ENCODE results near the gene HOXD12. TPM values are rescaled to one million over a fixed set of nuclear protein-coding genes. Genes with fewer than 3 reads are reported as not detected.

Gene HOXD12
- total RNA-seq, 2 experiments from 2014 or later = not detected

DNA sequence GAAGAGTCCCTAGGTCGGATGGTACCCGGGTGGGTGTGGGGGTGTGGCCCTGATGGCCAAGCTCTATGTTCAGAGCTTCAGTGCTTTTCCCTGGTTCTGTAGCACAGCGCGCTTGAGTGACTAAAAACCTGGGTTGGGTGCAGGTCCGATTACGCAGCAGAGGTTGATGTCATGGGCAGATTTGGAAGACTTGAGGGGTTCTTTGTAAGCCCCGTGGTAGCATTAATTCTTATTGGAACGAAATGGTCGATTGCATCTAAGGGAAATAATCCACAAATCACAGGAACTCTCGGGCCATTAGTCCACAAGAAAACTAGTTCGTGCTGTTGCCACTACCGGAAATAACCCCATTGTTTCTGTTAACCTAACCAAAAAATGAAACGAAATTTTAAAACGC, 38.9 kb downstream of the HOXD12 start:
- H3K36me3 Mint-ChIP-seq (ENCODE audit: low read depth) = peaks cover 5% of the 10 kb centered on the region
- peaks cover 73% of the 10 kb centered on the region for H3K27me3 Mint-ChIP-seq
- H3K4me1 Mint-ChIP-seq (ENCODE audit: low read depth) = peaks cover 27% of the 10 kb centered on the region
- TF ChIP-seq, protein P1, sequence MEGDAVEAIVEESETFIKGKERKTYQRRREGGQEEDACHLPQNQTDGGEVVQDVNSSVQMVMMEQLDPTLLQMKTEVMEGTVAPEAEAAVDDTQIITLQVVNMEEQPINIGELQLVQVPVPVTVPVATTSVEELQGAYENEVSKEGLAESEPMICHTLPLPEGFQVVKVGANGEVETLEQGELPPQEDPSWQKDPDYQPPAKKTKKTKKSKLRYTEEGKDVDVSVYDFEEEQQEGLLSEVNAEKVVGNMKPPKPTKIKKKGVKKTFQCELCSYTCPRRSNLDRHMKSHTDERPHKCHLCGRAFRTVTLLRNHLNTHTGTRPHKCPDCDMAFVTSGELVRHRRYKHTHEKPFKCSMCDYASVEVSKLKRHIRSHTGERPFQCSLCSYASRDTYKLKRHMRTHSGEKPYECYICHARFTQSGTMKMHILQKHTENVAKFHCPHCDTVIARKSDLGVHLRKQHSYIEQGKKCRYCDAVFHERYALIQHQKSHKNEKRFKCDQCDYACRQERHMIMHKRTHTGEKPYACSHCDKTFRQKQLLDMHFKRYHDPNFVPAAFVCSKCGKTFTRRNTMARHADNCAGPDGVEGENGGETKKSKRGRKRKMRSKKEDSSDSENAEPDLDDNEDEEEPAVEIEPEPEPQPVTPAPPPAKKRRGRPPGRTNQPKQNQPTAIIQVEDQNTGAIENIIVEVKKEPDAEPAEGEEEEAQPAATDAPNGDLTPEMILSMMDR (IDR thresholded peaks at IDR 0.05) = no peak
- no peak overlapping the region for H3K4me3 Mint-ChIP-seq
- ChIA-PET POLR2A (no interaction called here), CTCF (interaction anchor here (0.9 to 8.4 kb wide), 12 partner anchors 11 to 1000 kb away, joined by 3 to 117 read pairs (median 6); partner anchors contain the start of gene HOXD8)
- intact Hi-C loops (cut with micrococcal nuclease) = no loop called here
- no peaks in the 10 kb centered on the region for H3K9me3 Mint-ChIP-seq
- DNase-seq (no peak), ATAC-seq (no peak)
- no peak overlapping the region for H3K27ac Mint-ChIP-seq

DNA sequence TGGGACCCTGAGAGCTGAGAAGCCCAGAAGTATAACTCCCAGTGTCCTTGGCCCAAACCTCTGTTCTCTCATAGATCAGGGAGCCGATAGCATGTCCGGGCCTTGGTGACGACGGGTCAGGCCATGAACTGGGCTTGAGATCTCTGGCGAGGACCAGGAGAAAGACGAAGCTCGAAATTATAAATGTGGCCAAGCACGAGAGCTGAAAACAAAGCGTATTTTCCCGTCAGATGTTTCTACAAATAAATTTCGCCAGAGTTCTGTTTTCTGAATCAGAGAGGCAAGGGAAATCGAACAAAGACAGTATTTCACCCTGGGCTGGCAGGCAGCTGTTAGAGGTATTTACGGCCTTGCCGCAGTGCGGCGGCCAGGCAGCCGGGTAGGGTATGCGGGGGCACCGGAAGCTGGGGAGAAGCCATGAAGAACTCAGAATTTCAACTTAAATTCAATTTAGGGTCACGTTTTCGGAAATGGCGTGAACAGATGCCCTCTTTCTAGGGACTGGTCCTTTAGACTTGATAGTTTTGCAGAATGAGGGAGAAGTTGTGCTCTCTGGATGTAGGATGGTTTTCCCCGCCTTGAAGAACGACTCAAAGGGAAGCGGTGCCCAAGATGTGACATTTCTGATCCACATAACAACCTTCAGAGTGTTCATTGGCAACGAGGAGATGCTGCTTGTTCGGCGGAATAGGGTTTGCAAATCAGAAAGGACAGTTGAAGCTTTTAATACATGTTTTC, 39.5 kb downstream of the HOXD12 start:
- Mint-ChIP-seq H3K27ac (no peak overlapping the region), H3K4me1 (ENCODE audit: low read depth) (peaks cover 27% of the 10 kb centered on the region), H3K4me3 (no peak overlapping the region), H3K27me3 (peaks cover 70% of the 10 kb centered on the region), H3K36me3 (ENCODE audit: low read depth) (peaks cover 5% of the 10 kb centered on the region), H3K9me3 (no peaks in the 10 kb centered on the region)
- no peak for DNase-seq
- ATAC-seq = no peak
- intact Hi-C loops (cut with micrococcal nuclease) = no loop called here
- TF ChIP-seq, protein P1 (IDR thresholded peaks at IDR 0.05) = no peak
- POLR2A ChIA-PET = no interaction called here
- CTCF ChIA-PET = interaction anchor here (0.9 to 8.4 kb wide), 18 partner anchors 8 to 999 kb away, joined by 3 to 117 read pairs (median 10); partner anchors contain the start of genes HOXD4 and HOXD8

DNA sequence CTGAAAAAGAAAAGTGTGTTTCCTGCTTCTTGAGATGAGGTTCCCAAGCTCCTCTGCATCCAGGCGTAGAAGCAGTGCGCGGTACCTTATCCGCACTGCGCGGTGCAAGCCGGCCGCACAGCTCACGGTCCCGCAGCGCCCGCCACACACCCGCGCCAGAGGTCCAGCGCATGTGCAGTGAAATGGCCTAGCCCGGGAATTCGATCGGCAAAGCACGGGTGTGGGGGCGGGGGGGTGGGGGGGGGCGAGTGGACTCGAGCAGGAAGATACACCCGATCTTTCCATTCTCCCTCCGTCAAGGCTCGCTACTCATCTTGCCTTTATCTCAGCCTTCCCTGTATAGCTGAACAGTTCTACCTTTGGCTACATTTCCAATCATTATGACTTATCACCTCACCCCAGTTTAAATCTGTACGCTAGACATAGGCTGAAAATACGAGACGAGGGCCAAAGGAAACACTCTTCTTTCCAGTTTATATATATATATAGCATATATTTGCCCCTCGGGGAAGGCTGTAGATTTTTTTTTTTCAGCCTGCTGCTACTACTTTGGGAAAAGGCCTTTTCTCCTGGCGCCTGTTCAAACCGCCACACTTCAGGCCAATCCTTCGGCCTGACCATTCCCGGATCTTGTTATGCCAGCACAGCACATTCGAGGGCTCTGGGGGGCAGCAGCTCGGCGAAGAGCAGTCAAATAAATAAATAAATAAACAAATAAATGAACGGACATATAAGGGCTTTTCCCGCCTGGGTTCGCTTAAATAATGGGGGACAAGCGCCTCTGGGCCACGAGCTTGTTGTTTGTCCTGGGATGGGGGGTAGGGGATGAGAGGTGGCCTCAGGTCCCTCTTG, 40.3 kb downstream of the HOXD12 start:
- no peak overlapping the region for H3K27ac Mint-ChIP-seq
- CTCF ChIA-PET = interaction anchor here (0.6 to 8.4 kb wide), 42 partner anchors 8 to 998 kb away, joined by 3 to 117 read pairs (median 5); partner anchors contain the start of genes HOXD1, HOXD4 and HOXD8
- DNase-seq (no peak), ATAC-seq (no peak)
- peaks cover 5% of the 10 kb centered on the region for H3K36me3 Mint-ChIP-seq (ENCODE audit: low read depth)
- intact Hi-C loops (cut with micrococcal nuclease) = loop anchor here (1.0 to 5.0 kb wide), 3 partner anchors 315 to 512 kb away; no protein-coding TSS in a partner anchor
- POLR2A ChIA-PET = no interaction called here
- no peaks in the 10 kb centered on the region for H3K9me3 Mint-ChIP-seq
- peaks cover 68% of the 10 kb centered on the region for H3K27me3 Mint-ChIP-seq
- TF ChIP-seq, protein P1 (IDR thresholded peaks at IDR 0.05) = no peak
- H3K4me1 Mint-ChIP-seq (ENCODE audit: low read depth) = peaks cover 27% of the 10 kb centered on the region
- peak overlapping the region; percentile 56 for H3K4me3 Mint-ChIP-seq

DNA sequence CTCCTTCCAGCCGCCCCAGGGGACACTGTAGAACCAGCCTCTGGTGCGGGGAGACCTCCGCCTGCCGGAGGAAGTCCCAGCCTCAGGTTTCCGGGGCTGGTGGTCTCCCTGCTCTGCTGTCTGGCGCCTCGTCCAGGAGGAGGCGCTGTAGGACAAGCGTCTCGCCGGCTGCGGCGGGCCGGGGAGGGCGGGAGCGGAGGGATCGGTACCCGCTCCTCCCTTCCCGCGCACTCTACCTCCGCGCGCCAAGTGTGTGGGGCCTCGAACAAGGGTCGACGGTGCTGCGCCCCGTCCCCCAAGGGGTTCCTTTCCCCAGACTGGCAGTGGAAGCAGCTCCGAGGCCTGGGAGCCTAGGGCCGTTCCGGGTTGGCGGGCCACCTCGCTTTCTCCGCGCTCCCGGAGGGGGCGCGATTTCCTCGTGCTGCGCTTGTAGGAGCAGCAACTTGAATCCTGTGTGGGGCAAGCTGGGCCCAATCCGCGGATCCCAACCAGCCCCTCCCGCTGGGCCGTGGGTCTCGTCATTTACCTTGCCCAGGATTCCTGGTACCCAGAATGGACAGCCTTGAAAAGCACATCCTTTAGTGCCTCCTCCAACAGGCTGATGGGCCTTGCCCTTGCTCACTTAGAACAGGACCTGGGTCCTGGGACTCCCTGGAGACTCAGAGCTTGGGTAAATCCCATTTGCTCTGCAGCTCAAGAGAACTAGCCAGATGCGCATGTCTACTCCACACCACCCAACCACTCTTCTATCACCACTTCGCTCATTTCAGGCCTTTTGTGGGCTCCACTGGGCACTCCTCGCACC, 41.1 kb downstream of the HOXD12 start:
- CTCF ChIA-PET = interaction anchor here (0.6 to 8.4 kb wide), 42 partner anchors 9 to 514 kb away, joined by 3 to 117 read pairs (median 5); partner anchors contain the start of genes HOXD1, HOXD4 and HOXD8
- Mint-ChIP-seq H3K27me3 (peaks cover 68% of the 10 kb centered on the region), H3K4me3 (peak overlapping the region; percentile 56), H3K4me1 (ENCODE audit: low read depth) (peaks cover 23% of the 10 kb centered on the region), H3K9me3 (no peaks in the 10 kb centered on the region), H3K36me3 (ENCODE audit: low read depth) (peaks cover 5% of the 10 kb centered on the region), H3K27ac (no peak overlapping the region)
- intact Hi-C loops (cut with micrococcal nuclease) = loop anchor here (1.0 to 5.0 kb wide), 3 partner anchors 315 to 512 kb away; no protein-coding TSS in a partner anchor
- POLR2A ChIA-PET = no interaction called here
- ATAC-seq (peak; percentile 94), DNase-seq (peak; percentile 76)
- TF ChIP-seq, protein P1 (IDR thresholded peaks at IDR 0.05) = peak; percentile 94
